HTR-8/SVneo (cell line): ENCODE measurements around the gene SLC4A1.

ENCODE experiments used
- DNase-seq: peaks from one replicate; pipeline ENCODE4 v3.0.0; 2011; ENCODE audit warnings: low spot score, mixed read lengths; ENCODE audit not compliant: insufficient read length
- FAIRE-seq: peaks from 2 replicates; lab custom pipeline; 2011; peaks lifted over from hg19 to GRCh38; lab: Jason Lieb, UNC

Gene SLC4A1

DNA sequence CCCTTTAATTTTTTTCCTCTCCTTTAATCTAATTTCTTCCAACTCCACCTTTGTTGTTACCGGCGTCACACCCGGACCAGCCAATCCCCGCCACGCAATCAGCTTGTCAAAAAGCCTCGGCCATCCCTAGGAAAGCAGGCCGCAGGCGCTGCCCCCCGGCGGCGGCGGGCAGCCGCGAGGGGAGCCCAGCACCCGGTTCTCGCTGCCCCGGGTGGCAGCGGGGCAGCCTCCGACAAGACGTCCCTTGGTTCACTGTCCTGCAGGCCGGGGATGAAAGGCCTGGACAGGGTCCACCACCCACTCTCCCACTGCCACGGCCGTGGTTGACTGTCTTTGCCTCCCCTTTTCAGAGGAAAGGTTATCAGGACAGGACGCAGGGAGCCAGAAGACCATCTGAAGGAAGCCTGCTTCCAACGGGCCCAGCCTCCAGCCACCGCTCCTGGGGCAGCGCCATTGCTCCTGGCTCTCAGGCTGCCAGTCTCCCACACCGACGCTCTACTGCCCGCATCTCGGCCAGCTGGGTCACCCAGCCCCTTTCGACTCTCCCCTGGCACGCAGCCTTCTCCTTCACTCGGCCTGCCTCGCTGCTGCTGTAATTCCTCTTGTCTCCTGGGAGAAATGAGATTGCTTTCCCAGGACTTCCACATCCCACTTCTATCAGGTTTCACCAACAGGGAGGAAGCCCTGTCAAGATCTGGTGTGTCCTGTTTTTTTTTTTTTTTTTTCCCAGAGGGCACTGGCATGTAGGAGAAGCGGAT lies 45.6 kb downstream of the SLC4A1 start:
- DNase-seq (peak; percentile 89), FAIRE-seq (peak; percentile 81)

DNA sequence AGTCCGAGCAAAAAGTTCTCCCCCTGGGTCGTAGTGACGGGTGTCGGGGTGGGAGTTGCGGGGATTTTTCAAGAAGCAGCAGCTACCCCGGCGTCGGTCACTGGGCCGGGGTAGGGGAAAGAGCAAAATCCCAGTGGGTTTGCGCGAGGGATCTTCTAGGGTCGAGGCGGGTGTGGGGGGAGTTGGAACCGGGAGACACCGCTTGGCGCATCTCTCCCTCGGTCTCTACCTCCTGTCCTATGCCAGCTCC lies 46.1 kb downstream of the SLC4A1 start:
- no peak for FAIRE-seq
- peak; percentile 47 for DNase-seq

DNA sequence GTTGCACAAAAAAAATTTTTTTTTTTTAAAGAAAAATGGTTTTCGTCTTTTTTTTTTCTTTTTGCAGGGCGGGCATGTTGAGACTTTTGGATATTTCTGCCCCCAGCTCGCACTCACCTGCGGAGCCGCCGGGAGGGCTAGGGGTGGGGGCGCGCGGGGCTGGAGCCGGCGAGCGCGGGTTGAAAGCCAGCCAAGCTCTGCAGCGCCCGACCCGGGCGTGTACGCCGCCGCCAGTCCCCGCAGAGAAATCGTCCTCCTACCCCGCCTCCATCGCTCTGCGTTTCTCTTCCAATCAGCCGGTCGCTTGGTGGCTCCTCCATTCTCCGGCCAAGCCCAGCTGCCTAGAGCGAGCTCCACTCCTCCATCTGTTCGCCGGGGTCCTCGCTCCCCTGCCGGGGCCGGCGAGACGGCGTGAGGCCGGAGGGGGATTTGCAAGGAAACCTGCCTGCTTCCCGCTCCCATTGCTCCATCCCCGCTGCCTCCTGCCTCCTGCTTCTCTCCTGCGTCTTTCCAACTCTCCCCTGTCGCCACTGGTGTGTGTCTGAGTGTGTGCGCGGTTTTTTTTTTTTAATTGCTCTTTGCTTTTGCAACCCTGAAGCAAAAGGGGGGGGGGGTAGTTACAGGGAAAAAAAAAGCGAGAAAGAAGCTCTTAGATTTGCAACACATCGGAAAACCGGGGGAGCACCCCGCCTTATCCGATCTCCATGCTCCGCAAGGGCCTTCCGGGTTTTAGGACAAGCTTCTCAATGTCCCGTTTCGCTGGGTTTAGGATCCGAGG lies 46.7 kb downstream of the SLC4A1 start:
- peak; percentile 58 for FAIRE-seq
- DNase-seq: peak; percentile 59

DNA sequence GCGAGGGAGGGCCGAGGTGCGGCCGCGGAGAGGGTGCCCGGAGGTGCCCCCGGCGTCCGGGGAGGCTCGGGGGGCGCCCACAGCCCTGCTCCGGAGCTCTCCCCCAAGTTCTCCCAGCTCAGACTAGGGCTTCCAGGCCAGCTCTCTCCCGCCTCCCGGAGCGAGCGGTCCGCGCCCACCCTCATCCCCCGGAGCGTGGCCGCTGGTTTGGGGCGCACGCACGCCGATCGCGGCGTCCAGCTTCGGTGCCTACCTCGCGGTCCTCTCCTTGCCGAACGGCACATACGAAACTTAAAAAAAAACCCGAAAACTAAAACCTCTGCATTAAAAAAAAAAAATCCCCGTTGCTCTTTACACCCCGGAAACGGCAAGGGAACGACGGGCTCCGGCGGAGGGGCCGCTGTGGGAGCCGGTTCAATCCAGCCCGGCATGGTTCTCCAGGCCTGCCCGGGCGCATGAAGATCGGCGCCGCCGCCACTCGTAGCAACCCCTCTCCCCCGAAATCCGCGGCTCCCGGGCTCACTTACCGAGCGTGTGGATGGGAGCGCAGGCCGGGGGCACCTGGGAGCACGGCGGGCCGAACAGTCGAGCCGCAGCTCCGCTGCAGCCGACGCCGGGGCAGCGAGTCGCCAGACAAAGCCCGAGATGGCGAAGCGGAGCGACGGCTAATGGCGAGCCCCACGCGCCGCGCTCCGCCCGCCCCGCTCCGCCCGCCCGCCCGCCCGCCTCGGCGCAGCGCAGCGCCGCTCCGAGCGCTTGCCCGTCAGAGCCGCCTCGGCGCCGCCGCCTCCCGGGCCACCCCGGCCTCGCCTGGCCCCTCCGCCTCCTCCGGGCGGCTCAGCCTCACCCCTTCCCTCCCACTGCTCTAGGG lies 47.5 kb downstream of the SLC4A1 start:
- FAIRE-seq: no peak
- peak; percentile 32 for DNase-seq

DNA sequence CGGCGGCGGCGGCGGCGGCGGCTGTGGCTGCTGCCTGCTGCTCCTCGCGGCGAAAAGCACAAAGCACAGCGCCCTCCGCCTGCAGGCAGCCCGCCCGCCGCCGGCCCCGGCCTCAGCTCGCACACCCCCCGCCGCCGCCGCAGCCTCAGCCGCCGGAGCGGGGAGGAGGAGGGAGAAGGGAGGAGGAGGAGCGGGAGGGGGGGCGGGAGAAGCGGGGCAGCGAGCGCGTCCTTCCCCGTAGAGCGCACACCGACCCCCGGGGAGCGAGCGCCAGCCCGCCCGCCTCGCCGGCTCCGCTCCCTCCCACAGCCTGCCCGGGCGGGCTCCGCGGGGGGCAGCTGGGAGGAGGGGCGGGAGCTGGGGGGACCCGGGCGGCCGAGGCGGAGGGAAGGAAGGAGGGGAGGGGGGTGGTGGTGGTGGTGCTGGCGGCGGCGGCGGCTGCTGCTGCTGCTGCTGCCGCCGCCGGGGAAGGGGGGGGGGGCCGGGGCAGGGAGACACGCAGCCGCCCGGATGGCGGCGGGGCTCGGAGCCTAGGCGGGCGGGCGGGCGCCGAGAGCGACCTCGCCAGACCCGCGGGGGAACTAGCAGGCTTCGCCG lies 48.2 kb downstream of the SLC4A1 start, which contains the start of gene UBTF:
UBTF (minus strand) TSS at position 60 of the 597 bp plus-strand sequence. CDS start 1,446 bp downstream, outside the sequence.
- peak; percentile 57 for DNase-seq
- no peak for FAIRE-seq

DNA sequence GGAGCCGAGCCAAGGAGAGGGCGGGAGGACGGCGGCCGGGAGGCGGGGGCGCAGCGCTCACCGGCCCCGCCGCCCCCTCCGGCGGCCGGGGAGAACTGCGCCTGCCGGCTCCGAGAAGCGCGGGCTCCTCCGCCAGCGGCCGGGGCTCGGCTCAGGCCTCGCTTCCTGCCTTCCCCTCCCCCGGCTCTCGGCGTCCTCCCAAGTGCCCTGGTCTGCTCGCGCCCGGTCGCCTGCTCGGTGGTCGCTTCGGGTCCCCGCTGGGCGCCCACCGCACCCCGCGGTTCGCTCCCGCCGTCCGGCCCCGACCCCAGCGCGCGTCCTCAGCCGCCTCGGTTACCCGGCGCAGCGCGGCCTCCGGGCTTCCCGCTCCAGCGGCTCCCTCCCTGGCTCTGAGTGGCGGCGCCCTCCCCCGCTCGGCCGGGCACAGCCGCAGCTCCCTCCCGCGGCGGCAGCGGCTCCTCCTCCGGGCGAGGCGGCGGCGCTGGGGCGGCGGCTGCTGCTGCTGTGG lies 48.8 kb downstream of the SLC4A1 start:
- FAIRE-seq (no peak), DNase-seq (peak; percentile 72)

DNA sequence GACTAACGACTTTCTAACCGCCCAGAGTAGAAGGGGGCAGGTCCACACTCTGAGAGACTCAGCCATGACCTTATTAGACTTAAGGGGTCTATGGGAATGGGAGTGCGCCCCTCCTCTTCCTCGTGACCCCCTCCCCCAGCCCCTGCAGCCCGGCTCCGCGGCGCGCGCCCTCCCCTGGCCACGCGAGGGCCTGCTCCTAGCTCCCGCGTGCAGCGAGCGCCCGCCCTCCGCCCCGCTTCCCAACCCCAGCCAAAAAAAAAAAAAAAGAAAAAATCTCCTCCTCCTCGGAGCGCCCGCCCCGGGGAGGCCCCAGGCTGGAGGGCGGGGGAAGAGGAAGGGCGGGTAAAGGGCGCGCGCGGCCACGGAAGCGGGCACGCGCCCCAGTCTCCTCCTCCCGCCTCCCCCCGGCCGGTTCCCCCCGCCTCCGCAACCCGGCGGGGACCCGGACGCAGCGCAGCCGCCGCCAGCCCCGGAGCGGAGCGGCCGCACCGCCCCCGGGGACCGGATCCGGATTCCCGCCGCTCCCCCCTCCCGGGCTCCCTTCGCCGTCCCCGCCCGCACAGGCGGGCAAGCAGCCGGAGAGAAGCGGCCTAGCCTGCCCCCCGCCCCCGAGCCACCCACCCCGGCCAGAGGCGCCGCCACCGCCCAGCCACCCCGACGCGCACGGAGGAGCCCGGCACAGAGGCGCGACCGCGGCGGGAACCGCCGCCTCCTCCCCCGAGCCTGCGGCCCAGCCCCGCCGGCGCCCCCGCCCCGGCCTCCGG lies 49.4 kb downstream of the SLC4A1 start:
- peak; percentile 86 for FAIRE-seq
- DNase-seq: peak; percentile 89

DNA sequence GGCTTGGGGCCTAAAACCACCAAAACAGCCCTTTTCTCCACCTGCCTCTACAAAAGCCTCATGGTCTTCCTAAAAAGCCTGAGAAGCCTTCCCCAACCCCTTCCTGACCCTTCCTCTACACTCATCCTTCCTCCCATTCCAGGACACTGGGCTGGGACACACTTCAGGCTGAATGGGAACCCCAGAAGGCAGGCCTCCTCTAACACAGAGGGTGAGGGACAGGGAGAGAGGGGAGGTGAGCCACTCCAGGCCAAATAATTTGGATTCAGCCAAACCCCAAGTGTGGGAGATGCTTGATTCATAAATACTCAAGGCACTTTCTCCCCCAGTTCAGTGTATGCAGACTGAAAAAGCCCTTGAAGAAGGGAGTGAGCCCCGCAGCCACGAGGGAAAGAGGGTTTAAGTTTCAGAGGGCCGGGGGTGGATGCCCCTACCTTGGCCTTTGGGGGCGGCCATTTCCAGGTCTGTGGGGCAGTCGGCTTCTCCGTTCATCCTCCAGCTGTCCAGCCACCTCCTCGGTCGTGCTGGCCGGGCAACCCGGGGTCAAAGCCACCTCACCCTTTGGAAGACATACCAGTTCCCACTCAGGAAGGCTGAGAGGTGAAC lies 50.1 kb downstream of the SLC4A1 start:
- DNase-seq (no peak), FAIRE-seq (peak; percentile 62)

DNA sequence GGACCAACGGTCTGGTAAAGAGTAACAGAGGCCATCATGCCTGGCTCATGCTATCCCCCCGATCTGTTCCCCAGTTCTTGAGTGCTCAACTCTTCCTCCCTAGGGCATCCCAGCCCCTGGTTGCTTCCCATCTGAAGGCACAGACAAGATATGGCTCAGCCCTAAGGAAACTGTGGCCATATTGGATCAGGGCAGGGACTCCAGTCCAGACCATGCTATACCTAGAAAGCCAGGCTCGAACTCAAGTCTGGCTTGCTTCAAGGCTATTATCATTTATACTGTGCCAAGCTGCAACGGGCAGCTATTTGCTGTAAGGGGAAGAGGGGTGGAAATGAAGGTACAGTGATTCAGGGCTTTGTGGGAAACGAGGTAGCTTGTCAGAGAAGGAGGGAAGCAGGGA lies 51.2 kb downstream of the SLC4A1 start:
- FAIRE-seq (peak; percentile 9), DNase-seq (no peak)

DNA sequence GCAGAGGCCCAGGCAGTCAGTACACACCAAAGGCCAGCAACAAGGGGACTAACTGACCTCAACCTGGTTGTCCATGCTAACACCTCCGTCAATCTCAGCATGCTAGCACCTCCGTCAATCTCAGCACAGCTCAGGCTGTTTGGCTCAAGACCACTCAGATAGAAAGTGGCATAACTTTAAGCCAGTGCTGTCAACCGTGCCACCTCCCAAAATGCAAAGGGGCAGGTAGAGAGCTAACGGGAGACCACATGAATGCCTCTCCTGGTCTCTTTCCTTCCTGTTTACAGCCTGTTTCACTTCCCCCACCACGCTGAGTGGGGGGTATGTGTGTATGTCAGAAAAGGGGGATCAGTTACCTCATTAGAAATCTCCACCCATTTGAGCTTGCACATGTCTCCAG lies 51.8 kb downstream of the SLC4A1 start:
- FAIRE-seq (peak; percentile 52), DNase-seq (no peak)

DNA sequence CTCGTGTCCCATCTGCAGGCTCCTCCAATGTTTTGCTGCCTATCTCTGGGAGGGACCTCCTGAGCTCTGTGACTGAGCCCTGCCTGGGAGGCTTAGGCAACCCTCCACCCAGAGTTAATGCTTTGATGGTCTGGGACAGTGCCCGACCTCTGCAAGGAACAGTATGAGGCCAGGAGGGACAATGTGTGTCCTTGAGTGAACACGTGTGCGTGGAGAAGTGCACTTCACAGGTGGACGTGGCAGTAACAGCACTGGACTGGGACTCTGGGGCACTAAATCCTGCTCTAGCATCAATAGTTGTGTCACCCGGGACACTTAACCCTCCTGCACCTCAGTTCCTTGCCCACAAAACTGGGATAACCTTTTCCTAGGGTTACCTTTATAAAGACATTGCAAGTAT lies 53.0 kb downstream of the SLC4A1 start:
- FAIRE-seq (peak; percentile 60), DNase-seq (no peak)

DNA sequence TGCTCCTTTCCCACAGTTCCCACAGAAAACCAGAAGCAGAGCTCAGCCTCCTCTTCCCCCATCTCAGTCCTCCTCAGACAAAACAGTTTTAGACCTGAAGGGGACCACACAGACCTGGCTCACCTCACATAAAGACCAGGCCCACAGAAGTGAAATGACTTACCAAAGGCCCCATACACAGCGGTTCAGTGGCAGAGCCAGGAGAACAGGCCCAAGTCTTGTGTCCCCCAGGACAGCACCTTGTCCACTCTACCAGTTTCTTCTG lies 53.8 kb downstream of the SLC4A1 start:
- FAIRE-seq (no peak), DNase-seq (no peak)

DNA sequence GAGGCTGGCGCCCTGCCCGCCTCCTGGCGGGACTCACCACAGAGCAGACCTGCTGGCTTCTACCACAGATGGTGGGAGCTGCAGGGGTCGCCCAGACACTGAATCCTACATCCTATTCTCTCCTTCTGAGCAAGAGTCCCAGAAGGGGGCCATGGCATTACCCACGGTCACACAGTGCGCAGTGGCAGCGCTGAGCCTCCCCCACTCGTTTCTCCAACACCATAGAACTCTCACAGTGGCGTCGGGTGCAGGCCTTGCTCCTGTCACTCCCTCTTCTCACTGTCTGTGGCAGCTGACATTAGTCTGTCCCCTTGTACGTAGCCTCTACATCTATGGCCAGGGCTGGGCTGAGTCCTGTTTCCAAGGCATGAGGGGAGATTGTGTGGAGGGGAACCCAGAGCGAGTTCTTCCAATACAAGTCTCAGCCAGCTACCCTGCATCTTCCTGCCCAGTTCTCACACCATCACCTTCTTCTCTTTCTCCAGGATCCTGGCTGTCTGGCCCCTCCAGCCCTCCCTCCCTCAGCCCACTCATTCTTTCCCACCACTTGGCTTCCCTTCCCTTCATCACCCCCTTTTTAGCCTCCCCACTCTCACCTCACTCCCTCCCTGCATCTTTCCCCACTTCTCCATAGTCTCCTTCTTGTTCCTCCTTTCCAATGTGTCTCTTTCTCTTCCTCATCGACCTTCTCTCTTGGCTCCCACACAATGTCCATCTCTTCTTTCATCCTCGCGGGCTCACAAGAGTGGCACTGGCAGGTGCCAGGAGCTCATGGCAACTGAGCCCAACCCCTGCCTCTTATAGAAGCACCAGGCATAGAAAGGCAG lies 54.3 kb downstream of the SLC4A1 start:
- no peak for FAIRE-seq
- no peak for DNase-seq

DNA sequence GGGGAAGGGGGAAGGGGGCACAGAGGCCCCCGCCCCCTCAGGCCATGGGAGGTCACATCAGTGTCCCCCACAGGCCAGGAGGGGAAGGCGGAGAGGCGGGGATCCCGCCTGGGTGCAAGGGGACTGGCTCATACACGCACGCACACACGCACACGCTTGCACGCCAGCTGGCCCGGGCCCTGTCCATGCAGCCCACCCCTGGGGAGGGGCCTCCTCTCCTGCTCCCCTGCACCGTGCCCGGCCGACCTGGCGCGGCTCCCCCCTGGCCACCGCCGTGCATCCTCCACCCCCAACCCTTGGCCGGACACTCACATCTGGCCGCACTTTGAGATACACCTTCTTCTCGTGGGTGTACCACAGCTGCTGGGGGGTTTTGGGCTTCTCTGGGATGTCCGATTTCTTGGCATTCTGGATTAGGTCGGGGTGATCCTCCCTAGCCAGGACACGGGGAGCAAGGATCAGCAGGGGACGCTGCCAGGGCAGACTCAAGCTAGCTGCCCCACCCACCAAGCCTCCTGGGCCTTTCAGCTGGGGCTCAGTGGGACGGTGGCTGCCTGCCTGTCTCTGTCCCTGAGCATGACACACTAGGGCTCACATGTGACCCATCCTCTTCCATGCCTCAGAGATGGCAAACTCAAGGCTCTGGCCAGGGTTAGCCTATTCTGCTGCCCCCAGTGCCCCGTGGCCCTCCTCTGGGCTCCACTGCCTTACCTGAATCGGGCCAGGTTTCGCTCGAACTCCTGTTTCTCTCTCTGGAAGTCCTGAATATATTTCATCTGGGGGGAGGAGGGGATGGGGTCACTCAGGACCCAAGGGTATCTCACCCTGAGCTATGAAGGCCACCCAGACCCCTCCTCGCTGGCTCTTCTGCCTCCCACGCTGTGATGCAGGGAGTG lies 55.2 kb downstream of the SLC4A1 start:
- DNase-seq: no peak
- no peak for FAIRE-seq

DNA sequence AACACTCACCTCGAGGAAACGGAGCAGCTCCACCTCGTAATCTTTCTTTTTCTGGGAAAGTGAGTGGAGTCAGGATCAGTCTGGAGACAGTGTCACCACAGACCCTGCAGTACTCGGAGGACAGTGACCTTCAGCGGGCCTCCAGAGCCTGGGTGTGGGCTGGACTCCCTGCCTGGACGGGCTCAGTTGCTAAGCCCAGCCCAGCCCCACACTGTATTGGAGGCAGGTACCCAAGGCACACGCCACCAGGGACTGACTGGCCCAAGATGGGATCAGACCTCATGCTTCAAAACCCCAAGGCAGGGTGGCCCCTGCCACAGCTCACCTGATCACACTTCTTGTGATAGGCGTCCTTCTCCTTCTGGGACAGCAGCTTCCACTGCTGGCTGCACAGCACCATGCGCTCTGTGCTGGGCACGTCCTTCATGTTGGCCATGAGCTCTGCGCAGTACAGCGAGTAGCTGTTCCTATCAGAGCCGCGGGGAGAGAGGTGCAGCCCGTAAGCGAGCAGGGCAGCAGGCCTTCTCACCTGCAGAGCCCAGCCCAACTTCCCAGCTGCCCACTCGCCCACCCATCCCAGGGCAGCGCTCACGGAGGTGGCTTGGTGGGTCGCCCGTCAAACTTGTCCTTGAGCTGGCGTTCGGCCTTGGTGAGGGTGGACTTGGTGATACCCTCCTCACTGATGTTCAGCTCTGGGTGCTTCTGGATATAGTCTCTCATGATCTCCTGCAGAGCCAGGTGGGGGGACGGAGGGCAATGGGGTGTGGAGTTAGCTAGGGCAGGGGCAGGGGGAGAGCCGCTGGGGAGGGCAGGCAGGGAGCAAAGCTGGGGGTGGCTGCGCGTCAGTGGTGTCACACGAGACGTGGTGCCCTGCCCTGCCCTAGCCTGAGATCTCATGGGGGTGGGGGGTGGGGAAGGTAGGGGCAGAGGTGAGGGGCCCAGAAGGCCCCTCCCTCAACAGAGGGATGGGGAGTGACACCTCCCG lies 56.4 kb downstream of the SLC4A1 start:
- peak; percentile 76 for FAIRE-seq
- no peak for DNase-seq
